ENCODE measurements around the gene ADAM10. TPM values are rescaled to one million over a fixed set of nuclear protein-coding genes. Genes with fewer than 3 reads are reported as not detected.

Gene ADAM10
- total RNA-seq, 2 experiments from 2014 or later, result 61.9 to 103 TPM

- no peak overlapping the region for H3K4me3 ChIP-seq (ENCODE audit: low read depth, low read length, poor library complexity, severe bottlenecking)
- H3K4me2 ChIP-seq (ENCODE audit: low read length), result no peak overlapping the region
- H3K27ac ChIP-seq (ENCODE audit: low read depth, low read length, poor library complexity, severe bottlenecking), result no peak overlapping the region
- TF ChIP-seq CTCF (conservative IDR thresholded peaks at IDR 0.05; ENCODE audit: low read length) (no peak), EZH2phosphoT487 (IDR thresholded peaks at IDR 0.05; ENCODE audit: borderline replicate concordance, low read depth, low read length) (no peak)
- CTCF ChIA-PET (ENCODE audit: unreplicated experiment), result no interaction called here
- H3K4me1 ChIP-seq (ENCODE audit: insufficient read depth, low read length, poor library complexity, severe bottlenecking), result no peaks in the 10 kb centered on the region
- POLR2A ChIA-PET, result no interaction called here
- H2AFZ ChIP-seq (ENCODE audit: low read length), result no peak overlapping the region
- H4K20me1 ChIP-seq (ENCODE audit: insufficient read depth, low read length), result 0 out of 2 replicates have a peak, but pooled peaks cover 3% of the 10 kb centered on the region
- no peaks in the 10 kb centered on the region for H3K9me3 ChIP-seq (ENCODE audit: low read length)
- no peaks in the 10 kb centered on the region for H3K9me2 ChIP-seq (ENCODE audit: insufficient read depth, low read length)
- intact Hi-C loops (cut with micrococcal nuclease; ENCODE audit: unreplicated experiment), result no loop called here
- H3K79me2 ChIP-seq (ENCODE audit: insufficient read depth, low read depth, low read length), result peaks cover 25% of the 10 kb centered on the region; the same call in 1 of the 2 replicates
- no TSS peak for BruUV-seq (replicated peaks)
- peaks cover 6% of the 10 kb centered on the region; the same call in 1 of the 2 replicates for H3K36me3 ChIP-seq (ENCODE audit: insufficient read depth, low read length)
- no peak for DNase-seq (ENCODE audit: low spot score)
Measured at GRCh38 chr15:58682234-58682633, 67.3 kb downstream of the ADAM10 start.

GRCh38 chr15:58678683-58679082 is 70.8 kb downstream of the ADAM10 start:
- no TSS peak for BruUV-seq (replicated peaks)
- H3K27ac ChIP-seq (ENCODE audit: low read depth, low read length, poor library complexity, severe bottlenecking), result no peak overlapping the region
- intact Hi-C loops (cut with micrococcal nuclease; ENCODE audit: unreplicated experiment), result no loop called here
- TF ChIP-seq CTCF (conservative IDR thresholded peaks at IDR 0.05; ENCODE audit: low read length) (no peak), EZH2phosphoT487 (IDR thresholded peaks at IDR 0.05; ENCODE audit: borderline replicate concordance, low read depth, low read length) (no peak)
- H3K9me3 ChIP-seq (ENCODE audit: low read length), result no peaks in the 10 kb centered on the region
- ChIA-PET POLR2A (interaction anchor here (1.4 kb wide), 1 partner anchor 10 kb away, joined by 5 read pairs; no protein-coding TSS in a partner anchor), CTCF (ENCODE audit: unreplicated experiment) (no interaction called here)
- peaks cover 13% of the 10 kb centered on the region; the same call in 1 of the 2 replicates for H3K79me2 ChIP-seq (ENCODE audit: insufficient read depth, low read depth, low read length)
- H3K36me3 ChIP-seq (ENCODE audit: insufficient read depth, low read length), result peaks cover 6% of the 10 kb centered on the region; the same call in 1 of the 2 replicates
- no peaks in the 10 kb centered on the region for H3K4me1 ChIP-seq (ENCODE audit: insufficient read depth, low read length, poor library complexity, severe bottlenecking)
- DNase-seq (ENCODE audit: low spot score), result no peak
- no peak overlapping the region for H2AFZ ChIP-seq (ENCODE audit: low read length)
- H3K4me3 ChIP-seq (ENCODE audit: low read depth, low read length, poor library complexity, severe bottlenecking), result no peak overlapping the region
- no peaks in the 10 kb centered on the region for H3K9me2 ChIP-seq (ENCODE audit: insufficient read depth, low read length)
- no peak overlapping the region for H3K4me2 ChIP-seq (ENCODE audit: low read length)
- 0 out of 2 replicates have a peak, but pooled peaks cover 3% of the 10 kb centered on the region for H4K20me1 ChIP-seq (ENCODE audit: insufficient read depth, low read length)

- no peak overlapping the region for H3K27ac ChIP-seq (ENCODE audit: low read depth, low read length, poor library complexity, severe bottlenecking)
- ChIA-PET POLR2A (interaction anchor here (1.4 to 2.1 kb wide), 2 partner anchors 8 to 47 kb away, joined by 4 to 5 read pairs; no protein-coding TSS in a partner anchor), CTCF (ENCODE audit: unreplicated experiment) (no interaction called here)
- no peak overlapping the region for H3K4me3 ChIP-seq (ENCODE audit: low read depth, low read length, poor library complexity, severe bottlenecking)
- no TSS peak for BruUV-seq (replicated peaks)
- TF ChIP-seq EZH2phosphoT487 (IDR thresholded peaks at IDR 0.05; ENCODE audit: borderline replicate concordance, low read depth, low read length), result no peak
- peak; percentile 57; the same call in 1 of the 2 replicates for TF ChIP-seq CTCF (conservative IDR thresholded peaks at IDR 0.05; ENCODE audit: low read length)
- H2AFZ ChIP-seq (ENCODE audit: low read length), result no peak overlapping the region
- H3K4me2 ChIP-seq (ENCODE audit: low read length), result no peak overlapping the region
- H3K4me1 ChIP-seq (ENCODE audit: insufficient read depth, low read length, poor library complexity, severe bottlenecking), result no peaks in the 10 kb centered on the region
- 0 out of 2 replicates have a peak, but pooled peaks cover under 1% of the 10 kb centered on the region for H4K20me1 ChIP-seq (ENCODE audit: insufficient read depth, low read length)
- H3K36me3 ChIP-seq (ENCODE audit: insufficient read depth, low read length), result peaks cover 6% of the 10 kb centered on the region; the same call in 1 of the 2 replicates
- peaks cover 5% of the 10 kb centered on the region; the same call in 1 of the 2 replicates for H3K79me2 ChIP-seq (ENCODE audit: insufficient read depth, low read depth, low read length)
- intact Hi-C loops (cut with micrococcal nuclease; ENCODE audit: unreplicated experiment), result no loop called here
- H3K9me2 ChIP-seq (ENCODE audit: insufficient read depth, low read length), result no peaks in the 10 kb centered on the region
- no peaks in the 10 kb centered on the region for H3K9me3 ChIP-seq (ENCODE audit: low read length)
- DNase-seq (ENCODE audit: low spot score), result no peak
Measured at GRCh38 chr15:58677426-58677825, 72.1 kb downstream of the ADAM10 start.
